Stimulated activated CD8-positive, alpha-beta memory T cell treated with anti-CD3 and anti-CD28 coated beads, Interleukin-4, amount 100 ng/mL, for 24 hours (primary cell): ENCODE data around the gene TOM1.

Experiments used
- DNase-seq: peaks from one replicate; pipeline ENCODE4 v3.0.0-alpha.2; 2020; ENCODE audit warnings: low read depth

The TOM1 gene

DNA sequence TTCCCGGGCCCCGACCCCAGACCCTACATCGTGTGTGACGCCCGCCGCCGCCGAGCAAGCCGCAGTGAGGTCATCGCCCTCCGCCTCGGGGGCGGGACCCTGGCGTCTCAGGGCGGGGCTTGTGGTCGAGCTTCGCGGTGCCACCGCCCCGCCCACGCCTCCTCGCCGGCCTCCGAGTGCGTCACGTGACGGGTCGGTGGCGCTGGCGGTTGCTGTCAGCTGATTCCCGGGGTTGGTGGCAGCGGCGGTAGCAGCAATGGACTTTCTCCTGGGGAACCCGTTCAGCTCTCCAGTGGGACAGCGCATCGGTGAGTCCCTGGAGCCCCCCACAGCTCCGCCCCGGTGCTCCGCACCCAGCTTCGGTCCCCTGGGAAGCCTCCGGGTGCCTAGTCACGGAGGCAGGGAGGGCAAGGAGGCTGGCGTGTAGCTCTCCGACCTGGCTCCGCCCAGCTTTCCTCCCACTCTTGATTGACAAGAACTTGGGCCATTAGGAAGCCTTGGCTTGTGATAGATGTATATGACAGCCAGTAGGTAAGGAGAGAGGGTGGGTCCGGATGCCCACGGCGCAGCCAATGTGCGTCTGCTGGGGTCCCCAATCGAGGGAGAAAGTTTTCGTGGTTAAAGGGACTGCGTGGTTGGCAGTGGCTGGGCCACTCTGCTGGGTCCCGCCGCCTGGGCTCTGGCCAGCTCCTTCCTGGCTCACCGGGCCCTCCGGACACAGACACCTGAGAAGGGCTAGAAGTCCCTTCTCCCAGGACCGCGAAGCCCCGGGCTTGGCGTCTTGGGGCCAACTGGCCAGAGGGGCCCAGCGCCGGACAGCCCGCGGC, at the start of gene TOM1:
Gene TOM1 (plus strand): TSS at position 222 of the 827 bp plus-strand sequence. CDS start 35 bp downstream, at position 257.
- DNase-seq = peak; percentile 97

GRCh38 chr22:35250156-35250555, 49.5 kb upstream of the TOM1 start:
- no peak for DNase-seq

GRCh38 chr22:35253946-35254345, 45.7 kb upstream of the TOM1 start:
- no peak for DNase-seq

GRCh38 chr22:35257002-35257320, 42.7 kb upstream of the TOM1 start:
- no peak for DNase-seq

DNA sequence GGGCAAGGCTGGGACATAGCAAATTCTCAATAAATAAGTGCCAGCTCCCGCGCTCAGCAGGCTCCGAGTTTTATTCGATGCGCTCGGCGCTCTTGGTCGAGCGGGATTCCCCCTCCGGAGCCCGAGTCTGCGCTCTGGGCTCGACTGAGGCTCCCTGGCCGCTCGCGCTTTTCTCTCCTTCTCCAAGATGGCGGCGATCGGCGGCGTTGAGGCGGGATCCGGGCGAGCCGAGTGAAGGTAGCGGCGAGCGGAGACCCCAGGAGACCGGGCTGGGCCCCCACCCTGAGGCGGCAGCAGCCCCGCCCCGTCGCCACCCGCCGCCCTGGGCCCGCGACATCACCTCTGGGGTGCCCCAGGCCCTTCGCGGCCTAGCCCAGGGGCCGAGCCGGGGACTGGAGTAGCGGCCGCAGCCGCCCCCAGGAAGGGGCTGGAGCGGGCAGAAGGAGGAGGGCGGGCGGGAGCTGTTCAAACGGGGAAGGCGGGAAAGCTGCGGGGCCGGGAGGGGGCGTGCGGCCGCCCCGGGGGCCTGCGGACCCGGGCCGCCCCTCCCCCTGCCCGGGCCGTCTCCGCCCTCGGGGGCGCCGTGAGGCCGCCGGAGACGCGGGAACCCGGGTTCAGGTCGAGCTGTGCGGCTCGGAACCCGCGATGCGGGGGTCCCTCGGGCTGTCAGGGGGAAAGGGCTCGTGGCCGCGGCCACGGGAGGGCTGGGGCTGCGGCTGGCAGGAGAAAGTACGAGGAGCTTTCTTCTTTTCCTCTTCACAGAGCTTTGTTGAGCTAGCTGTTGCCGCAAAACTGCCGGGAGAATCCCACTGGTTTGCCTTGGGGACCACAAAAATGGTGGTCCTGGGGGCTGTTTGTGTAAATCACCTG, 42.1 kb upstream of the TOM1 start, which contains the start of gene HMGXB4:
Gene HMGXB4 (plus strand): TSS at position 173 of the 870 bp plus-strand sequence. CDS start 4,898 bp downstream, outside the sequence.
- peak; percentile 79 for DNase-seq

- DNase-seq = no peak
Measured at GRCh38 chr22:35258191-35258988, 41.3 kb upstream of the TOM1 start.

DNA sequence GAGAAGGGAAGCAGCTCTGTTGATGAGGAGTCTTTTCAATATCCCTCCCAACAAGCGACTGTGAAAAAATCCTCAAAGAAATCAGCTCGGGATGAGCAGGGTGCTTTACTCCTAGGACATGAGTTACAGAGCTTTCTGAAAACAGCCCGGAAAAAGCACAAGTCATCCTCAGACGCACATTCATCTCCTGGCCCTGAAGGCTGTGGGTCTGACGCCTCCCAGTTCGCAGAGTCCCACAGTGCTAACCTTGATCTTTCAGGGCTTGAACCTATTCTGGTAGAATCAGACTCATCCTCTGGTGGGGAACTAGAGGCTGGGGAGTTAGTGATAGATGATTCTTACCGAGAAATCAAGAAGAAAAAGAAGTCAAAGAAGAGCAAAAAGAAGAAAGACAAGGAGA, 34.7 kb upstream of the TOM1 start:
- no peak for DNase-seq

DNA sequence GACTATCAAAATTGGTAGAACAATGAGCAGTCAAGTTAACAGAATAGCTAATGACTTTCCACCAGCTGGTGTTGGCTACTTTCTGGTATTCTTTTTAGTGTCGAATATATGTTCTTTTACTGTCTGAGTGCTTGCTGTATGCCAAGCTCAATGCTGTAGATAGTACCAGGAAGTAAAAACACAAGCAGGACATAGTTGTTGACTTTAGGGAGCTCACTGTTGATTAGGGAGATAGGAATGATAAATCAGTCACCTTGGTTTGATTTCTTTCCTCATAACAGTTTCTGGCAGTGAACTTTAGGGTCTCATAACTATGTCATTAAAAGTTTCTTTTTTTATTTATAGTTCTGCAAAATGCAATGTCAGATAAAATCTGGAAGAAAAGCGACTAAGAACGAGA, 33.4 kb upstream of the TOM1 start:
- DNase-seq = no peak

GRCh38 chr22:35269630-35270029, 30.1 kb upstream of the TOM1 start:
- no peak for DNase-seq

- no peak for DNase-seq
Measured at GRCh38 chr22:35274154-35274871, 25.4 kb upstream of the TOM1 start.

DNA sequence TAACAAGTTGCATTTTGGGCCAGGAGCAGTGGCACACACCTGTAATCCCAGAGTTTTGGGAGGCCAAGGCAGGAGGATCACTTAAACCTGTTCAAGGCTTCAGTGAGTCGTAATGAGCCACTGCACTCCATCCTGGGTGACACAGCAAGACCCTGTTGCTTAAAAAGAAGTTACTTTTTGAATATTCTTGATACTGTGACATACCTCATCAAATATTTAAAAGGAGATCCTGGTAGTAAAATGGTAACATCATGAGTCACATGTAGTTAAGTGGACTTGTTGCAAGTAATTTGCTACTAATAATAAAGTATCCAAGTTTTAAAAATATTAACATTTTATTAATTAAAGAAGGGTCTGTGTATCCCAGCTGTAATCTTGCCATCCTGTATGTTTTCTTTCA, 24.1 kb upstream of the TOM1 start:
- DNase-seq = no peak

DNA sequence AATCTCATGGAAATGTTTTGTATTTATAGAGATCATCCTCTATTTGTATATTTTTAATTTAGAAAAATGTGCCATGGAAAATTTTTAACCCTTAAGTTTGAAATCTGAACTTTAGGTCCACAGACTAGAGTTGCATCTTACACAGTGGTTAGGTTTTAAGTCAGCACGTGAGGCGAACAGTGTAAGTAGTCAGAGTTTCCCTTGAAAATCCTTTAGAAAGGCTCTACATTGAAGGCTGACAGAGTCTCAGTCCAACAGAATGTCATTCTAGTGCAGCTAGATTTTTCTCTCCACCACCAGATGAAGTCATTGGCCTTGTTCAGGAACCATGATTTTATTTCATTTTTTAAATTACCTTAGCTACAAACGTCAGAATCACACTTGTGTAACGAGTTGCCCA, 23.7 kb upstream of the TOM1 start:
- DNase-seq = no peak

- no peak for DNase-seq
Measured at GRCh38 chr22:35288116-35288515, 11.6 kb upstream of the TOM1 start.

DNA sequence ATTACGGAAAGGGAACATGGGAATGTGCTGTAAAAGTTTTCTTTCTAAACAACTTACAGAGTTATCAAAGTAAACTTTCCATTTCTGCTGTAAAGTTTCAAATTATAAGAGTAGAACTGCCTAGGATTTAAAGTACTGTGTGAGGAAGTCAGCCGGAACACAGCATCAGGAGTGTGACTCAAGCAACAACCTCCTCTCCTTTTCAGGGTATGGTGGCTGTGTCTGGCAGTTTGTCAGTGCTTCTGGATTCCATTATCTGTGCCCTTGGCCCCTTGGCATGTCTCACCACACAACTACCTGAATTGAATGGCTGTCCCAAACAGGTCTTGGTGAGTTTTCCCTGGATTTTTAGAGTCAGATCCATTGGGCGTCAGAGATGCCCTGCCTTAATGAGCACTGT, 6.9 kb upstream of the TOM1 start:
- DNase-seq = no peak

DNA sequence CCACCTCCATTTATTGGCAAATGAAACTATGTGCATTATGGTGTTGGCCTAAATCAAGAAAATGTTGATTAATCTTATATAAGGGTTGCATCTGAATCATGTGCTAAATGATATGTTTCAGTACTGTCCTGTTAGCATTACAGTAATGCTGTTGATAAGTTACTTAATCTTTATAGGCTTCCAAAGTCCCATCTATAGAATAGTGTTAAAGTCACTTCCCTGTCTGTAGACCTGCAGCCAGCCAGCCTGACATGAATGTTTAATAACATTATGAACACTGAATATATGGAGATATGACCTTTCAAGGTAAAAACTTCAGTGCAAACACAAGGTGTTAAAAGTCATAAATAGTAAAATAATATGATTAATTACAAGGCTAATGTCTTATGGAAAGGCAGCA, 3.6 kb upstream of the TOM1 start:
- DNase-seq = no peak

DNA sequence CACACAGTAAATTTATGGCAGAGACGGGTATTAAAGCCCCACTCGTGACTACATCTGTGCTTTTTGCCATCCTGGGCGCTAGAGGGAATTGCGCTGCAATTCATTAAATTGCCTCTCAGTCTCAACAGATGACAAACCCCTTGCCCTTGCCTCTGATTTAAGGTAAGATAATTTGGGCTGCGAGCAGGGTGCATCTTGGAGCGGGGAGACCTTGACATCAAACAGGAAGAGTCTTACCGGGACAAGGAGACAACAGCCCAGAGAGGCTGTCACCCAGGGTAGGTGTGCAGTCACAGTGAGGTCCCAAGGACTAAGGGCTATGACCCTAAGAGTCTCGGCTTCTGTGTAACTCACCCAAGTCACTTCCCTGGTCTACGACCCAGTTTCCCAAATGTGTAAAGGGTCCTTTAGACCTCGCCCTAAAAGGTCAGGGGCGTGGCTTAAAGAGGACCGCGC, 449 bp upstream of the TOM1 start:
- no peak for DNase-seq

DNA sequence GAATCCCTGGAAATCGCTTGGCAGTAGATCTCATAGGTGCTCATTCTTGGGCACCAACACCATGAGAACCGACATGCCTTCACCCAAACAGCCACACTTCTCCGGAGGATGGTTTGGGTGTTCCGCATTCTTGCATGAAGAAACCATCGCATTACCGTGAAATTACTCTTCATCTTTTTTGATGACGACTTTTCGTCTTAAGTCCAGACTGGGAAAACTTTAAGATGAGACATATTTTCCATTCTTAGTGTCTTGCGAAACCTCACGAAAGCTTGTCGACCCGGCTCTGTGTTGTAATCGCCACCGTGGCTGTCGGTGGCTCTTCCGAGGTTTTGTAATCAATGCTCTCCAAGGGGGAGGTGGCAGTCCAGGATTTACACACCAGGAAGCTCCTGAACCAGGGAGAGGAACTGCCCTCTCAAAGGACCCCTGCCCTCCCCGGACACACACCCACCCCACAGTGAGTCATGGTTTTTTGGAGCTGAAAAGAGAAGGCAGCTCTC, 1.7 kb downstream of the TOM1 start:
- no peak for DNase-seq

DNA sequence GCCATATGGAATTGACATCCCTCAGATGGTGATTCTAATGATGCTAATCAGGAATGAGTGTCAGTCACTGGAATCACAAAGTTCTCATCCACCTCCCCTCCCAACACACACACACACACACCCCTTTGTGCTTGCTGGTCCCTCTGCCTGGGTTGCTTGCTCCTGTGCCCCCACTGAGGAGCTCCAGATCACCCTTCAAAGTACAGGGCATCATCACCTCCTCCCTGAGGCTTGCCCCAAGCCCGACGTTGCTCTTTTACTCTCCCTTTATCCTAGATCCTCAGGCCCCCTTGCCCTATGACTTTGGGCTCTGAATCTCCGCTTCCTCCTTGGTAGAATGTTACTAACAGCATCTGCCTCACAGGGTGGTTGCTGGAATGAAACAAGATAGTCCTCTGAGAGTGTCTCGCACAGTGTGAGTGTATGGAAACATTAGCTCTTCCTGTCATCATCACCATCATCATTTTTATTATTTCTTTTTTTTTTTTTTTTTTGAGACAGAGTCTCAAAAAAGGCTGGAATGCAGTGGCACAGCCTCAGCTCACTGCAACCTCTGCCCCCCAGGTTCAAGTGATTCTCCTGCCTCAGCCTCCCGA, 3.4 kb downstream of the TOM1 start:
- no peak for DNase-seq

GRCh38 chr22:35305525-35306070, 5.9 kb downstream of the TOM1 start:
- DNase-seq = no peak

DNA sequence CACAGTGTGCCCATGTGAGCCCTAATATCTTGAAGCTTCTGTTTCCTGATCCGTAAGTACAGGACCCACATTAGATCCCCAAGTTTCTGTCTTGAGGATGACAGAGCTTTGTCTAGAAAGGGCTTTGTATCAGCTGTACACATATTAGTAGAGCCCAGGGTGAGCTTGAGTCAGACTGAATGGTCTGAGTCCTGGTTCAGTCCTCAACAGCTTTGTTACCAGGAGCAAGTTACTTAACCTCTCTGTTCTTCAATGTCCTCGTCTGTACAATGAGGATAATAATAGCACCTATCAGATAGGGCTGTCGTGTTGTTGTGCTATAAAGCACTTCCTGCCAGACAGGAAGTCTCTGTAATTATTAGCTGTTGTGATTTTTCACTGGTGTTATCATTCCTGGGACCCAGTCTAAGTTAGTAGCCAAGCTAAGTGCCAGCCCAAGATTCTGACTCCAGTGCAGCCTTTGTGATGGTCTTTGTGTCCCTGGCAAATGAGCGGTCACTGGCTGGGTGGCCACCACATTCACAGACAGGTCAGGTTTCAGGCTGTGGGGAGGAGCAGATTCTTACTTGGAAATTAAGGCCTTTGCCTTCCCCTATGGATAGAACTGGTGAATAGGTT, 6.8 kb downstream of the TOM1 start:
- DNase-seq = no peak
